Fibroblast of lung (primary cell): ENCODE data around the gene TRRAP. TPM values are rescaled to one million over a fixed set of nuclear protein-coding genes. Genes with fewer than 3 reads are reported as not detected.
"Not testable (repeated sequence)": the region's sequence is repeated elsewhere in the genome, so short reads cannot be mapped to it uniquely, and the experiment has no call there.

Experiments
- DNase-seq, 2 donors: peaks; one replicate each; pipeline versions ENCODE4 v3.0.0 to v3.0.0-alpha.2; 2010; ENCODE audit warnings: low read depth in 2 of 2
- H2AFZ ChIP-seq: 2 replicates; pipeline ENCODE4 v1.5.1; 2012; ENCODE audit warnings: low read length, control low read depth, inconsistent platforms
- H3K27ac ChIP-seq: 2 replicates; pipeline ENCODE4 v1.5.1; 2011; ENCODE audit warnings: low read length, control low read depth; ENCODE audit not compliant: insufficient read depth
- H3K27me3 ChIP-seq: 2 replicates; pipeline ENCODE4 v1.5.1; 2011; ENCODE audit warnings: mild to moderate bottlenecking, low read length; ENCODE audit not compliant: control insufficient read depth, insufficient read depth
- H3K36me3 ChIP-seq: 2 replicates; pipeline ENCODE4 v1.5.1; 2011; ENCODE audit warnings: low read length; ENCODE audit not compliant: control insufficient read depth, insufficient read depth
- H3K4me1 ChIP-seq: 2 replicates; pipeline ENCODE4 v1.5.1; 2011; ENCODE audit warnings: low read length; ENCODE audit not compliant: control insufficient read depth, insufficient read depth; ENCODE audit errors: extremely low read depth
- H3K4me2 ChIP-seq: 2 replicates; pipeline ENCODE4 v1.5.1; 2011; ENCODE audit warnings: low read length, control low read depth; ENCODE audit not compliant: insufficient read depth; ENCODE audit errors: extremely low read depth
- H3K4me3 ChIP-seq, 4 experiments: fragments of 200-600 bp in 1 of 4; sonication (generic) in 1 of 4; replicated peaks in 1 of 4; 2 replicates each; pipeline ENCODE4 v1.5.1; 2011 to 2016; ENCODE audit warnings: low read length in 4 of 4, low read depth in 3 of 4, mild to moderate bottlenecking in 3 of 4, control low read depth in 2 of 4, inconsistent platforms in 1 of 4, mixed read lengths in 1 of 4; ENCODE audit not compliant: insufficient read depth in 1 of 4; ENCODE audit errors: control extremely low read depth in 1 of 4
- H3K79me2 ChIP-seq: 2 replicates; pipeline ENCODE4 v1.5.1; 2012; ENCODE audit warnings: mild to moderate bottlenecking, low read length, inconsistent platforms; ENCODE audit not compliant: control insufficient read depth, insufficient read depth
- H3K9ac ChIP-seq: 2 replicates; pipeline ENCODE4 v1.5.1; 2011; ENCODE audit warnings: mild to moderate bottlenecking, low read length, control low read depth; ENCODE audit not compliant: insufficient read depth
- H3K9me3 ChIP-seq: 2 replicates; pipeline ENCODE4 v1.5.1; 2012; ENCODE audit warnings: low read depth, low read length; ENCODE audit not compliant: control insufficient read depth, insufficient read depth
- H4K20me1 ChIP-seq: 2 replicates; pipeline ENCODE4 v1.5.1; 2011; ENCODE audit warnings: low read length; ENCODE audit not compliant: control insufficient read depth, insufficient read depth; ENCODE audit errors: extremely low read depth
- EZH2 ChIP-seq: IDR thresholded peaks from 2 replicates; pipeline ENCODE4 v1.5.1; 2012; ENCODE audit warnings: low read length, control low read depth, mild to moderate bottlenecking; ENCODE audit errors: missing control alignments
- polyA plus RNA-seq, 2 donors: library from polyadenylated mRNA; depleted of rRNA in 1 of 2; stranded (reverse) in 1 of 2; unstranded in 1 of 2; fragments of >200 nt; gene quantifications; 2 replicates each; pipeline ENCODE4 v1.2.1, GENCODE V29; 2011 to 2012; ENCODE audit warnings: missing spikeins in 1 of 2
- total RNA-seq: library from RNA; depleted of rRNA; stranded (reverse); fragments of >200 nt; gene quantifications from 2 replicates; pipeline ENCODE4 v1.2.1, GENCODE V29; 2014
- TF ChIP-seq, protein P1 (sequence below), 2 donors: IDR thresholded peaks in 1 of 2; conservative IDR thresholded peaks in 1 of 2; 1 replicate in 1 of 2; 2 replicates in 1 of 2; pipeline ENCODE4 v1.5.1; 2011 to 2012; ENCODE audit warnings: low read length in 2 of 2, control low read depth in 1 of 2, inconsistent platforms in 1 of 2, low read depth in 1 of 2, mild to moderate bottlenecking in 1 of 2

TRRAP gene
- total and polyA plus RNA-seq, 2 donors (not counting 1 experiment from before 2014, with no cell fraction given) = 11.3 to 20.6 TPM

DNA sequence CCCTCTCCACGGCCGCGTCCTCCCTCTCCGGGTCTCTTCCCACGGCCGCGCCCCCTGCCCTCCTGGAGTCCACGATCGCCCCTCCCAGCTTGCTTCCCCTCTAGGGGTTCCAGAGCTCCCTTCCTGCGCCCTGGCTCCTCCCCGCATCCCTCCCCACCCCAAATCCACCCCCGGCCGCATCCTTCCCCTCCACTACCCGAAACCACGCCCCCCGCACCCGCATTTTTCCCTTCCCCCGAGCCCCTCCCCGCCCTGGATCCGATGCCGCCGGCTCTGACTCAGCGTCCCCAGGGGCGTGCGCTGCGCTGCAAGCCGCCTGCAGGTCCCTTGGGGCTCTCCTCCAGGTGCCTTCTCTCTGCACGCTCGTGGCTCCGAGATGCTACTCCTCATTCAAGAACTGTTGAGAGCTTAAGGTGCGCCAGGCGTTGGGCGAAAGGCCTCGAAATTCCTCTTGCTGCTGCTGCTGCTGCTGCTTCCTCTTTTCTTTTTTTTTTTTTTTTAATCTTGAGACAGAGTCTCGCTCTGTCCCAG lies 8.1 kb upstream of the TRRAP start:
- no peaks in the 10 kb centered on the region for H3K4me1 ChIP-seq
- H3K27me3 ChIP-seq = peaks cover 13% of the 10 kb centered on the region
- H4K20me1 ChIP-seq = no peaks in the 10 kb centered on the region
- no peak overlapping the region for H3K9ac ChIP-seq
- H3K27ac ChIP-seq = no peak overlapping the region
- H3K9me3 ChIP-seq = no peaks in the 10 kb centered on the region
- H3K36me3 ChIP-seq = no peaks in the 10 kb centered on the region
- no peaks in the 10 kb centered on the region for H3K79me2 ChIP-seq
- H3K4me2 ChIP-seq = peak overlapping the region; percentile 75
- peak; percentile 16 to 55 for DNase-seq
- peak overlapping the region; percentile 26 to 51 (median 36) for H3K4me3 ChIP-seq
- TF ChIP-seq, protein P1, sequence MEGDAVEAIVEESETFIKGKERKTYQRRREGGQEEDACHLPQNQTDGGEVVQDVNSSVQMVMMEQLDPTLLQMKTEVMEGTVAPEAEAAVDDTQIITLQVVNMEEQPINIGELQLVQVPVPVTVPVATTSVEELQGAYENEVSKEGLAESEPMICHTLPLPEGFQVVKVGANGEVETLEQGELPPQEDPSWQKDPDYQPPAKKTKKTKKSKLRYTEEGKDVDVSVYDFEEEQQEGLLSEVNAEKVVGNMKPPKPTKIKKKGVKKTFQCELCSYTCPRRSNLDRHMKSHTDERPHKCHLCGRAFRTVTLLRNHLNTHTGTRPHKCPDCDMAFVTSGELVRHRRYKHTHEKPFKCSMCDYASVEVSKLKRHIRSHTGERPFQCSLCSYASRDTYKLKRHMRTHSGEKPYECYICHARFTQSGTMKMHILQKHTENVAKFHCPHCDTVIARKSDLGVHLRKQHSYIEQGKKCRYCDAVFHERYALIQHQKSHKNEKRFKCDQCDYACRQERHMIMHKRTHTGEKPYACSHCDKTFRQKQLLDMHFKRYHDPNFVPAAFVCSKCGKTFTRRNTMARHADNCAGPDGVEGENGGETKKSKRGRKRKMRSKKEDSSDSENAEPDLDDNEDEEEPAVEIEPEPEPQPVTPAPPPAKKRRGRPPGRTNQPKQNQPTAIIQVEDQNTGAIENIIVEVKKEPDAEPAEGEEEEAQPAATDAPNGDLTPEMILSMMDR (conservative IDR thresholded peaks at IDR 0.05 in 1 of 2, IDR thresholded peaks at IDR 0.05 in 1 of 2; ENCODE audit: low read depth in 1 of 2, low read length in 2 of 2) = no peak
- no peak for TF ChIP-seq EZH2
- H2AFZ ChIP-seq = peak overlapping the region; percentile 46

DNA sequence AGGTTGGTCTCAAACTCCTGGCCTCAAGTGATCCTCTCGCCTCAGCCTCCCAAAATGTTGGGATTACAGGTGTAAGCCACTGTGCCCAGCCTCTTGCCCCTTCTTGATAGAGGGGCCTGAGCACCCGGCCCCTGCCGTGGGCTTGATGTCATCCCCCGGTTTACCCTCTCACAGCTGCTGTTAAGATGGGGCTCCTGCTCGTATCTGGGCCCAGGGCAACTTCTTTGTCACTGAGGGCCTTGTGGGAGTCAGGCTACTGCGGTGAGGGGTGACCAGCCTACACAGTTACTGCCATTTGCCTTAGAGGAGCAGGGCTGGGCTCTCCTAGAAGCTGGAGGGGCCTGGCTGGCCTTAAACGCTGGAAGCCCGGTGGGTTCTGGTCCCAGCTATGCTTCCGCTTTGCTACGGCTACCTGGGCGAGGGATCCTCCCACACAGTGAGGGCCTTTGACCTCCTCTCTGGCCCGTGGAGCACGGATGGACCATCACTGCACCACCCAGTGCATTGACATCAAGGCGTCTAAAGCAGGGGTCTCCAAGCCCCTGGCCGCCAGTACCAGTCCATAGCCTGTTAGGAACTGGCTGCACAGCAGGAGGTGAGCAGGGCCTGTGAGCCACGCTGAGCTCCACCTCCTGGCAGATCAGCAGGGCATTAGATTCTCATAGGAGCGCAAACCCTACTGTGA lies 7.4 kb upstream of the TRRAP start:
- Histone ChIP-seq H3K36me3 (no peaks in the 10 kb centered on the region), H3K4me1 (no peaks in the 10 kb centered on the region), H3K27me3 (peaks cover 13% of the 10 kb centered on the region), H3K27ac (no peak overlapping the region), H3K4me3 (no peak overlapping the region), H3K79me2 (no peaks in the 10 kb centered on the region), H3K9ac (no peak overlapping the region), H3K4me2 (no peak overlapping the region), H3K9me3 (no peaks in the 10 kb centered on the region), H4K20me1 (no peaks in the 10 kb centered on the region), H2AFZ (no peak overlapping the region)
- TF ChIP-seq, protein P1 (conservative IDR thresholded peaks at IDR 0.05 in 1 of 2, IDR thresholded peaks at IDR 0.05 in 1 of 2; ENCODE audit: low read depth in 1 of 2, low read length in 2 of 2) = no peak
- TF ChIP-seq EZH2 = no peak
- no peak for DNase-seq

DNA sequence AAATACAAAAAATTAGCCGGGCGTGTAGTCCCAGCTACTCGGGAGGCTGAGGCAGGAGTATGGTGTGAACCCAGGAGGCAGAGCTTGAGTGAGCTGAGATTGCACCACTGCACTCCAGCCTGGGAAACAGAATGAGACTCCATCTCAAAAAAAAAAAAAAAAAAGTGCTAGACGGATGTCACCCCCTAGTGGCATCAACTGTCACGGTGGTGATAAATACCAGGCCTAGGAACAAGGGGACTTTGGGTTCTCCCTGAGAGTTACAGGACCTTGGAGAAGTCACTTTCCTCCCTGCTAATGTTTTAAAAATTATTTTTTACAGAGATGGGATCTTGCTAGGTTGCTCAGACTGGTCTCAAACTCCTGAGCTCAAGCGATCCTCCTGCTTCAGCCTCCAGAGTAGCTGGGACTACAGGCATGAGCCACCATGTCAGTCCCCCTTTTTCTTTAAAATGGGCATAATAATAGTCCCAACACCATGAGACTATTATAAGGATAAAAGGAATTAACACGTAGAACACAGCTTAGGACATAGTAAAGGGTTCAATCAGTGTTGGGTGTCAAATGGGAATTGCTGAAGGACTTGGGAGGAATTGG lies 5.9 kb upstream of the TRRAP start:
- no peaks in the 10 kb centered on the region for H3K4me1 ChIP-seq
- peak in 1 of 2 donors; percentile 26 for DNase-seq
- peaks cover 13% of the 10 kb centered on the region for H3K27me3 ChIP-seq
- no peaks in the 10 kb centered on the region for H3K79me2 ChIP-seq
- no peaks in the 10 kb centered on the region for H4K20me1 ChIP-seq
- H3K4me3 ChIP-seq = no peak overlapping the region
- no peaks in the 10 kb centered on the region for H3K36me3 ChIP-seq
- no peaks in the 10 kb centered on the region for H3K9me3 ChIP-seq
- H3K9ac ChIP-seq = no peak overlapping the region
- TF ChIP-seq EZH2 = no peak
- TF ChIP-seq, protein P1 (conservative IDR thresholded peaks at IDR 0.05 in 1 of 2, IDR thresholded peaks at IDR 0.05 in 1 of 2; ENCODE audit: low read depth in 1 of 2, low read length in 2 of 2) = peak; percentile 10 to 27
- H3K27ac ChIP-seq = no peak overlapping the region
- no peak overlapping the region for H2AFZ ChIP-seq
- H3K4me2 ChIP-seq = no peak overlapping the region

DNA sequence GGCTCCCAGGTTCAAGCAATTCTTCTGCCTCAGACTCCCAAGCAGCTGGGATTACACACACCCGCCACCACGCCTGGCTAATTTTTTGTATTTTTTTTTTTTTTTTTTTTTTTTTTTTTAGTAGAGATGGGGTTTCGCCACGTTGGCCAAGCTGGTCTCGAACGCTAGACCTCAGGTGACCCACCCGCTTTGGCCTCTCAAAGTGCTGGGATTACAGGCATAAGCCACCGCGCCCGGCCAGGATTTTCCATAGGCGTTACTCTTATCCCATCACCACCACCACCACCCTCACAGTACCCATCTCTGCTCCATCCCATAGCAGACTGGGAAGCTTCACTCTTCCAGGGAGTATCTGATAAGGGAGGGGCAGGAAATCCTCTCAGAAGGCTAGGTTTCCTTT lies 4.7 kb upstream of the TRRAP start:
- H3K4me1 ChIP-seq, H4K20me1 ChIP-seq, H3K27me3 ChIP-seq, H2AFZ ChIP-seq, H3K4me2 ChIP-seq, H3K9me3 ChIP-seq, H3K79me2 ChIP-seq, DNase-seq, H3K4me3 ChIP-seq, H3K36me3 ChIP-seq, H3K9ac ChIP-seq, H3K27ac ChIP-seq: not testable (repeated sequence)
